Hematopoietic multipotent progenitor cell treated with erythropoietin and hydrocortisone succinate and interleukin-3 and kit ligand, for 4 days (in vitro differentiated cells): ENCODE results near the gene CDC26.
"Not testable (repeated sequence)": the region's sequence is repeated elsewhere in the genome, so short reads cannot be mapped to it uniquely, and the experiment has no call there.

ENCODE experiments used
- DNase-seq: peaks from one replicate; pipeline ENCODE4 v3.0.0-alpha.2; 2015

Gene CDC26

DNA sequence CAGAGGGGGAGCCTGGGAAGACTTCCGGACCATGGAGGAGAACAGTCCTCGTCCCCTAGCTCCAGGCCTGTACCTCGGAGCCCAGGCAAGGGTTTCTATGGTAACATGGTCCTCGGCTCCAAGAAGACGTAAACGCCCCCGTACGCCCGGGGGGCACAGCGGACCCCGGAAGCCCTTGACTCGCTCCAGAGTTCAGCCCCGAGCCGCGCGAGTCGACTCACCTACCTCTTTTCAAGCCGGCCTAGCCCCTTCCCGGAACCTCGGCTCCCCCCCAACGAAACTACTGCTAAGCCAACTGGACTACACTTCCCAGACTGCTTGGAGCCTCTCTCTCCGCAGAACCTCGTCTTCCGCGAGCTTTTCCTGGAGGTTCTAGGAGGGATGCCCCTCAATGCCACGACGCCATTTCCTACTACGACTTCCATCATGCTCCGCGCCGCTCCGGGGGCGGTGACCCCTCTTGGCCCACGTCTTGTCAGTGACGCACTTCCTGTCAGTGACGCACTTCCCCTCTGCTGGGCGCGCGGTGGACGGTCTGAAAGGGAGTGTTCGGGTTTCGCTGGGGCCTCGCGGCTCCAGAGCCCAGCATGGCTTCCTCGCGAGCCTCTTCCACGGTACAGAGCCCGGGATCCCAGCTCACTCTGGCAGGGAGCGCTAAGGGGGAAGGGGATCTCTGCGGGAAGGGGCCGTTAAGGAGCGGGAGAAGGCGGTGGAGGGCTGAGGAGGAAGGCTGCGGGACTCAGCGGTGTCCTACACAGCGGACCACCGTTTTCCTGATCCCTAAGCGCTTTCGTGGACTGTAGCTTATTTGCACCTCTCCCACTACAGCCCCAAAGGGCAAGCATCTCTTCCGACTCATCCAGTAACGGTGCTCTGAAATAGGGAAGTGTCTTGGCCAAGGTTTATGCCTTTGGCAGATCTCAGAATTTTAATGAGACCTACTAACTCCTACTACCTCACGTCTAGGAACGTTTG, at the start of gene CDC26, which contains the start of gene PRPF4:
CDC26 (minus strand) TSS at position 416 of the 975 bp plus-strand sequence. CDS start 3,065 bp downstream, outside the sequence.
PRPF4 (plus strand) TSS at position 502 of the 975 bp plus-strand sequence; CDS start at position 588, 86 bp downstream.
- DNase-seq: peak; percentile 99

DNA sequence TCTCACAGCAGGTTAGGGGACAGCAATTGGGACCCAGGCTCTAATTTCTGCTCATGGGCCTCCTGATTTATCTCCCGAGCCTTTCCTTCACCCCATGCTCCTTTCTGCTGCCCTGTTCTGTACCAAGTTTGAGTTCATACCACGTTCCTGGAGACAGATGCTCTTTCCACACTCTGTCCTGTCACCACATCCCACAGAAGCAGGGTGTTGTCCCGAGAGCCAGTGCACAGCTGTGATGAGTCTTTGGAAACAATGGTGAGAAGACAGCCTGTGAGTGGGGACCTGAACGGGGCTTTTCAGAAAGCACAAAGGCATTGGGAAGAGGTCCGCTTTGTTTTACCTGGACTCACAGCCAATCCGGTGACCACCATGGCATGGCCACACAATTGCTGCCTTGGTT, 47.3 kb upstream of the CDC26 start:
- no peak for DNase-seq

DNA sequence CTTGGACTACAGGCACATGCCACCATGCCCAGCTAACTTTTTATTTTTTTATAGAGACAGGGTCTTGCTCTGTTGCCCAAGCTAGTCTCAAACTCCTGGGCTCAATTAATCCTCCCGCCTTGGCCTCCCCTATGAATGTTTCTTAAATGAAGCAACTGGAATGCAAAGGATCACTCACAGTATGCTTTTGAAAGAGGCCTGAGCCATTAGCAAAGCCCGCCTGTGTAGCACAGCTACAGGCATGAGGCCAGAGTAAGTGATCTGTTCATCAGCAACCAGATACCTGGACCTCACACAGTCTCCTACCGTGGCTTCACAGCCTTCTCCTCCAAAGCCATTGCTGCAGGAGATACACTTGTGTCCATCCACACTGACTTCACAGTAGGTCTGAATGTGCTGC, 44.7 kb upstream of the CDC26 start:
- no peak for DNase-seq

DNA sequence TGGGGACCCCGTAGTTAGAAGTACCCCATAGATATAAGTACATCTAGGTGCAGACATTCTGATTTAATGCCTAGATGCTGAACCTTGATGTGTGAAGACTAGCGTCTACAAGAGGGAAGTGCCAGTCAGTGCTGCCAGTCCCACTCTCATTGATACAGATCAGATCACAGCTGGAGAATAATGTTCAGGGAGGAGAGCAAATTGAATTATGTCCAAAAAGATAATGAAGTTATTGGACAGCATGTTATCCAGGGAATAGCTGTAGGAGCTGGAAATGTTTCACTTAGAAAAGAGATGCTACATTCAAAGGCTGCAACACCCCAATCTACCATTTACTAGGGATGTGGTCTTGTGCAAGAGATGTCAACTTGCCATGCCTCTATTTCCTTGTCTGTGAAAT, 43.7 kb upstream of the CDC26 start:
- DNase-seq: no peak

DNA sequence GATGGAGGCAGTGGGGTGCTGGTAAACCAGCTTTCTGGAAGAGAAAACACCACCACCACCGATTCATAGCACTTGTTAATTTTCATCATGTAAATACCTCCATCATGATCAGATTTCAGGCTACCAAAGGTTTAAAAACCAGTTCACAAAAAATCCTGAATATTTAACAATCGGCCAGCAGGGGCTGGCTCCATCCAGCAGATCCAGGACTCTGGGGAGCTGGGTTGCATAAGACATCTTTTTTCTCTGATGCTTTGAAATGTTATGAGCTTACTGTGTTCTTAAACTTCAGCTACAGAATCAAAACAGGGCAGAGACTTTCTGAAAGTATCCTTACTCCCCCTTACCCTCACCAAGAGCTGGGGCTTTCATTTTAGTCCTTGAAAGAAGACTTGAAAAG, 42.4 kb upstream of the CDC26 start:
- no peak for DNase-seq

DNA sequence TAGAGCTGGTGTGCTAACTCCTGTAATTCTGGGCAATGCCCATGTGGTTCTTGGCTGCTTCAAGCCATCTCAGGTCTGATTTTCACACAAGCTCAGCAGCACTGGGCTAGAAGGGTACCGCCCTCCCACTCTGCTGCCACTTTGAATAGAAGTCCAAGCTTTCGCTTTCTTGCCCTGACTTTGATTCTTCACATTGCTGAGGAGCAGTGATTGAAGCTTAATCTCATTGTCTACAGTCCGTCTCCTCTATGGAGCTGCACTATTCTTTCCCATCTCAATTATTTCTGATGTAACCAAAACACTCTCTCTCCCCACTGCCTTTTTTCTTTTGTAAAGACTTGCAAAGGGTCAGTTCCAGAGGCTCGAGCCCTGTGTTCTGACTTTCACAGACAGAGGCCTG, 40.7 kb upstream of the CDC26 start:
- no peak for DNase-seq

- DNase-seq: no peak
These were observed 39.9 kb upstream of the CDC26 start for GRCh38 chr9:113315231-113315630.

GRCh38 chr9:113313261-113313660, 37.9 kb upstream of the CDC26 start:
- DNase-seq: no peak

GRCh38 chr9:113311961-113312360, 36.6 kb upstream of the CDC26 start:
- no peak for DNase-seq

- no peak for DNase-seq
These were observed 35.2 kb upstream of the CDC26 start for GRCh38 chr9:113310538-113310937.

- peak; percentile 85 for DNase-seq
These were observed 33.9 kb upstream of the CDC26 start for GRCh38 chr9:113309204-113309813.

- DNase-seq: no peak
These were observed 32.1 kb upstream of the CDC26 start for GRCh38 chr9:113307396-113307975.

DNA sequence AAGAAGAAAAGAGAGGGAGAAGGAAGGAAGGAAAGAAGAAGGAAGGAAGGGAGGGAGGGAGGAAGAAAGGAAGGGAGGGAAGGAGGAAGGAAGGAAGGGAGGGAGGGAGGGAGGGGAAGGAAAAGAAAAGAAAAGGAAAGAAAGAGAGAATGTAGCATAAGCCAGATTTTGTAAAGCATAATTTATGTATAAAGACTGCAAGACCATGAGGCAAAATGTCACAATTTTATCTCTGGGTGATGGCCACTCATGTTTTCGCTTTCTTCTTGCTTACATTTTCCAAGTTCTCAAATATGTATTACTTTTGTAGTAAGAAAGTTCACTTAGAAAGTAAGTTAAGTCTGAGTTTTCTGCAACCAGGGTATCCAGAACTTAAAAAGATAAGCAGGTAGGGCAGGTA, 31.2 kb upstream of the CDC26 start:
- no peak for DNase-seq

- DNase-seq: no peak
These were observed 27.5 kb upstream of the CDC26 start, which contains the start of gene RNF183 for GRCh38 chr9:113302792-113303418. TSS of gene RNF183 (minus strand) at chr9:113303376. CDS start at chr9:113298184, 5,192 bp downstream.

GRCh38 chr9:113301548-113301947, 26.2 kb upstream of the CDC26 start:
- no peak for DNase-seq

DNA sequence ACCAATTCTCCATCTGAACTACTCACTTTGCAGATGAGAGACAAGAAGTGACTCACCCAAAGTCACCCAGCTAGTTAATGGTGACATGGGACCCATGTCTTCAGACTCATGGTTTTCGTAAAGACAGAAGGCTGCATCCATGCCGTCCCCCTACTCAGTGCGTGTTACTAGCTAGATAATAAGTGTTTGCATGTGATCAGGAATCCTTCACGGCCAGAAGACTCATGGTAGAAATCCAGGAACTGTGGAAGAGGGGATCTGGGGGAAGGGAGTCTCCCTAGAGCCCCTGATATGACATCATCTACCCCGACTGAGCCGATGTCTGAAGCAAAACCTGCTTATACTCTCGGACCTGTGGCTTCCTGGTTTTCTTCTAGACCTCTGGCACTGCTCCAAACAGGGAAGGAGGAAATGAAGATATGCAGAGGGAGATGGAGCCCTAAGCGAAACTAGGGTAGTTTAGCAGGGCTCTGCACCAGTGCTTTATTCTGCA, 24.5 kb upstream of the CDC26 start:
- DNase-seq: peak; percentile 86

DNA sequence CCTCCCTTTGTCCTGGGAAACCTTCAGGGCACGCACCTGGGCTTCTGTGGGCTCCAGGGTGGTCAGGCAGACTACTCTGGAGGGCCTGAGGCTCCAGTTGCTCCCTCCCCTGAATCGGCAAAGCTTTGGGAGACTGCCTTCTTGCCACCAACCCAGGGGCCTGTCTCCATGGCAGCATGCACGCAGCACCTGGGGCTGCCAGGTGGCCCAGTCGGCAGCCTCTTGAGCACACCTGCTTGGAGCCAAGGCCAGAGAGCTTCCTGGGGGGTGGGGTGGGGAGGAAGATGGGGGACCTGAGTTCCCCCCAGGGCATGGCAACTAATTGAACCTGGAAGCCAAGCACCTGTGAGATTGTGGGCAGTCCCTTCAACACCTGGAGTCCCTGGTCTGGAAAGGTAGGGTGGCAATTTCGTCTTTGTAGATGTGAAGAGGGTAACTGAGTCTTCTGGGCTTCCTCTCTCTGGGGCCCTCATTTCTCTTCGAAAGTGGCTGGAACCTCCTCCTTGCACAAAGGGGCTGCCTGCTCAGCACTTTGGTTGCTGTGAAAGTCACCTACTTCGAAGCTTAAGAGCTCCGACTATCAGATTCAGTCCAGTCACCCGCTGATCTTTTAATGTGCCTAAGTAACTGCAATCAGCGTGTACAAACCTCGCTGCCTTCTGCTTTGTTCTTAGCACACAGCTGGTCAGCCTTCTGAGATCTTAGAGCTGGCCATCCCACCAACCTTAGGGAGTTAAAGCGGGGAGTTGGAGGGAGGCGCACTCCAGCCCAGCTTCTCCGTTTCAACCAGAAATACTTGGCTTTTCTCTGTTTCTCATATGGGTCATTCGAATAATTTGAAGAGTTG, 23.8 kb upstream of the CDC26 start:
- no peak for DNase-seq

GRCh38 chr9:113298311-113298710, 22.9 kb upstream of the CDC26 start:
- no peak for DNase-seq

DNA sequence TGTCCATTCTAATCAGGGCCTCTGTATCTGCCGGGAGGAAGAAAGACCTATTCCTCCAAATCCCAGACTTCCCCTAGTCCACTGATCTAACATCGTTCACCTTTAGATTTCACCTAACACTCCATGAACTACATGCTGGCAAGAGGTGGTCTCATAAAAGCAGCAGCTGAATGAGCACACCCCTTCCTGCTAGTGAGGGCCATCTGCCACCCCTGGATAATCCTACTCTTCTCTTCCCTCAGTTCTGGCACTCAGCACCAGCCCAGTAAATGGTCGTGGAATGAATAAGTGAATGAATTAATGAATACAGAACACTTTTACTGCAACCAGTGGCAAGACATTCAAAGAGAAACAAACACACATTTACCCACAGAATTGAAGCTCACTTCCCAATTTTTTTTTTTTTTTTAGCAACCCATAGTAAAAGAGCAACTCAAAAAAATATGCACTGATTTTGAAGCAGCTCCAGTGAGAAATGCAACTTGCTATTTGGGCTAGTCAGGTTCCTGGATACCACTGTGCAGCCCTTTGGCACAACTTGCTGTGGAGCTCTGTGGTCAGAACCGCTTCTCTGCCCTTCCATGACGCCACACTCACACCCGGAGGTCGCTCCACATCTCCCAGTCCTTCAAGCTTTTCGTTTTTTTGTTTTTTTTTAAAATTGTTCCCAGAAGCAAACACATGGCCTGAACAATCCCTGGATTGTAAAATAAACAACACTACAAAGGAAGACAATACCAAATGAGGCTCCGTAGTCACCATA, 21.6 kb upstream of the CDC26 start:
- DNase-seq: no peak

DNA sequence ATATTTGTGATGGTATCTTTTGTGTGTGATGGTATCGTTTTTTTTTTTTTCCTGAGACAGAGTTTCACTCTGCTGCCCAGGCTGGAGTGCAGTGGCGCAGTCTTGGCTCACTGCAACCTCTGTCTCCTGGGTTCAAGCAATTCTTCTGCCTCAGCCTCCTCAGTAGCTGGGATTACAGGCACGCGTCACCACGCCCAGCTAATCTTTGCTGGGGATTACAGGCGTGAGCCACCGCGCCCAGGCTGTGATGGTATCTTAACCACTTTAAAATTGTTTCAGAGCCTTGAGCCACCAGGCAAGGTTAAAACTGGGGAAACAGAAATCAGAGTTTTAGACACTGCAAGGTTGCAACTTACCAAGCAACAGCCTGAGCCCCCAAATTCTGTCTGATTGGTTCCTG, 20.9 kb upstream of the CDC26 start:
- not testable (repeated sequence) for DNase-seq

- no peak for DNase-seq
These were observed 18.0 kb upstream of the CDC26 start for GRCh38 chr9:113293285-113293878.
